Tibial nerve (tissue), 3 donors: ENCODE results near the gene A4GALT.
"Not testable (repeated sequence)": the region's sequence is repeated elsewhere in the genome, so short reads cannot be mapped to it uniquely, and the experiment has no call there.

Experiments
- POLR2A ChIP-seq, 2 donors: fragments of 450-650 bp; IDR thresholded peaks; one replicate each; pipeline ENCODE4 v1.6.1; 2017; ENCODE audit warnings: antibody characterized with exemption in 2 of 2, mild to moderate bottlenecking in 2 of 2, moderate library complexity in 2 of 2
- TF ChIP-seq, protein P1 (sequence below), 5 experiments: fragments of 200-600 bp in 3 of 5; fragments of 450-650 bp in 2 of 5; sonication (generic) in 3 of 5; IDR thresholded peaks; one replicate each; pipeline ENCODE4 v1.5.1; 2016 to 2019; ENCODE audit warnings: antibody characterized with exemption in 5 of 5, mild to moderate bottlenecking in 3 of 5, moderate library complexity in 2 of 5

DNA sequence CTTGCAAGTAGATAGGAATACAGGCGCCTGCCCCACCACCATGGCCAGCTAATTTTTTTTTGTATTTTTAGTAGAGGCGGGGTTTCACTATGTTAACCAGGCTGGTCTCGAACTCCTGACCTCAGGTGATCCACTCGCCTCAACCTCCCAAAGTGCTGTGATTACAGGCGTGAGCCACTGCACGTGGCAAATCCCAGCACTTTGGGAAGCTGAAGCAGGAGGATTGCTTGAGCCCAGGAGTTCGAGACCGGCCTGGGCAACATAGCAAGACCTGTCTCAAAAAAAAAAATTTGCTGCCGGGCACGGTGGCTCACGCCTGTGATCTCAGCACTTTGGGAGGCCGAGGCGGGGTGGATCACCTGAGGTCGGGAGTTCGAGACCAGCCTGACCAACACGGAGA, 34.5 kb upstream of the A4GALT start:
- TF ChIP-seq, protein P1, sequence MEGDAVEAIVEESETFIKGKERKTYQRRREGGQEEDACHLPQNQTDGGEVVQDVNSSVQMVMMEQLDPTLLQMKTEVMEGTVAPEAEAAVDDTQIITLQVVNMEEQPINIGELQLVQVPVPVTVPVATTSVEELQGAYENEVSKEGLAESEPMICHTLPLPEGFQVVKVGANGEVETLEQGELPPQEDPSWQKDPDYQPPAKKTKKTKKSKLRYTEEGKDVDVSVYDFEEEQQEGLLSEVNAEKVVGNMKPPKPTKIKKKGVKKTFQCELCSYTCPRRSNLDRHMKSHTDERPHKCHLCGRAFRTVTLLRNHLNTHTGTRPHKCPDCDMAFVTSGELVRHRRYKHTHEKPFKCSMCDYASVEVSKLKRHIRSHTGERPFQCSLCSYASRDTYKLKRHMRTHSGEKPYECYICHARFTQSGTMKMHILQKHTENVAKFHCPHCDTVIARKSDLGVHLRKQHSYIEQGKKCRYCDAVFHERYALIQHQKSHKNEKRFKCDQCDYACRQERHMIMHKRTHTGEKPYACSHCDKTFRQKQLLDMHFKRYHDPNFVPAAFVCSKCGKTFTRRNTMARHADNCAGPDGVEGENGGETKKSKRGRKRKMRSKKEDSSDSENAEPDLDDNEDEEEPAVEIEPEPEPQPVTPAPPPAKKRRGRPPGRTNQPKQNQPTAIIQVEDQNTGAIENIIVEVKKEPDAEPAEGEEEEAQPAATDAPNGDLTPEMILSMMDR (IDR thresholded peaks at IDR 0.05), result not testable (repeated sequence)
- not testable (repeated sequence) for TF ChIP-seq POLR2A (IDR thresholded peaks at IDR 0.05)
